HPDE6-E6E7 (cell line): ENCODE results near the gene RNF34.
"Not testable (repeated sequence)": the region's sequence is repeated elsewhere in the genome, so short reads cannot be mapped to it uniquely, and the experiment has no call there.

ENCODE experiments used
- DNase-seq: peaks from one replicate; pipeline ENCODE4 v3.0.0; 2011; ENCODE audit warnings: missing footprints; ENCODE audit errors: extremely low spot score

RNF34 gene

GRCh38 chr12:121399391-121400331, at the start of gene RNF34:
Gene RNF34 (plus strand): TSS chr12:121400118. CDS start chr12:121400213, 95 bp downstream.
- DNase-seq: peak; percentile 99

GRCh38 chr12:121351820-121352681, 47.9 kb upstream of the RNF34 start, which contains the start of gene ANAPC5:
Gene ANAPC5 (minus strand): TSS chr12:121352411. CDS start chr12:121352340, 71 bp downstream.
- DNase-seq: peak; percentile 99

- DNase-seq: peak; percentile 19
Measured at GRCh38 chr12:121352682-121353018, 47.3 kb upstream of the RNF34 start.

GRCh38 chr12:121355818-121356217, 44.1 kb upstream of the RNF34 start:
- DNase-seq: no peak

GRCh38 chr12:121356657-121357056, 43.3 kb upstream of the RNF34 start:
- DNase-seq: no peak

GRCh38 chr12:121357331-121357730, 42.6 kb upstream of the RNF34 start:
- no peak for DNase-seq

GRCh38 chr12:121358073-121358472, 41.8 kb upstream of the RNF34 start:
- DNase-seq: no peak

- no peak for DNase-seq
Measured at GRCh38 chr12:121364683-121365121, 35.2 kb upstream of the RNF34 start.

- no peak for DNase-seq
Measured at GRCh38 chr12:121365416-121366062, 34.4 kb upstream of the RNF34 start.

GRCh38 chr12:121366063-121366459, 33.9 kb upstream of the RNF34 start:
- DNase-seq: no peak

- no peak for DNase-seq
Measured at GRCh38 chr12:121371404-121371803, 28.5 kb upstream of the RNF34 start.

GRCh38 chr12:121373755-121374154, 26.2 kb upstream of the RNF34 start:
- DNase-seq: no peak

GRCh38 chr12:121374336-121374735, 25.6 kb upstream of the RNF34 start:
- DNase-seq: not testable (repeated sequence)

- DNase-seq: not testable (repeated sequence)
Measured at GRCh38 chr12:121374945-121375584, 24.9 kb upstream of the RNF34 start.

GRCh38 chr12:121376754-121377697, 22.9 kb upstream of the RNF34 start:
- no peak for DNase-seq

- DNase-seq: no peak
Measured at GRCh38 chr12:121378736-121379135, 21.2 kb upstream of the RNF34 start.

- DNase-seq: no peak
Measured at GRCh38 chr12:121379945-121380344, 20.0 kb upstream of the RNF34 start.

- no peak for DNase-seq
Measured at GRCh38 chr12:121383601-121384021, 16.3 kb upstream of the RNF34 start.

GRCh38 chr12:121384891-121385290, 15.0 kb upstream of the RNF34 start:
- not testable (repeated sequence) for DNase-seq

- peak; percentile 64 for DNase-seq
Measured at GRCh38 chr12:121388421-121388981, 11.4 kb upstream of the RNF34 start.
